Neutrophil (primary cell): ENCODE measurements around the gene UPB1.
"Not testable (repeated sequence)": the region's sequence is repeated elsewhere in the genome, so short reads cannot be mapped to it uniquely, and the experiment has no call there.

ENCODE experiments used
- H3K27ac ChIP-seq: fragments of 200-600 bp; sonication (generic); 2 replicates; pipeline ENCODE4 v1.5.1; 2016; ENCODE audit warnings: mild to moderate bottlenecking, moderate library complexity
- H3K27me3 ChIP-seq: fragments of 200-600 bp; sonication (generic); 2 replicates; pipeline ENCODE4 v1.6.0; 2016; ENCODE audit warnings: mild to moderate bottlenecking
- H3K36me3 ChIP-seq: fragments of 200-600 bp; sonication (generic); 2 replicates; pipeline ENCODE4 v1.5.1; 2017
- H3K4me1 ChIP-seq, 2 experiments: fragments of 200-600 bp in 1 of 2; sonication (generic) in 1 of 2; 1 replicate in 1 of 2; 2 replicates in 1 of 2; pipeline versions ENCODE4 v1.5.1 to v1.6.1; 2013 to 2016; ENCODE audit warnings: low read depth in 1 of 2, low read length in 1 of 2, mild to moderate bottlenecking in 1 of 2, moderate library complexity in 1 of 2; ENCODE audit not compliant: control insufficient read depth in 1 of 2, insufficient read depth in 1 of 2
- H3K4me3 ChIP-seq, 2 experiments: fragments of 200-600 bp in 1 of 2; sonication (generic) in 1 of 2; 1 replicate in 1 of 2; 2 replicates in 1 of 2; pipeline ENCODE4 v1.5.1; 2013 to 2016; ENCODE audit warnings: low read depth in 1 of 2, low read length in 1 of 2, mild to moderate bottlenecking in 1 of 2, moderate library complexity in 1 of 2
- H3K9me3 ChIP-seq: fragments of 200-600 bp; sonication (generic); 2 replicates; pipeline ENCODE4 v1.5.1; 2016
- CTCF ChIP-seq: fragments of 200-600 bp; sonication (generic); IDR thresholded peaks from 2 replicates; pipeline ENCODE4 v1.5.1; 2016; ENCODE audit warnings: antibody characterized with exemption

UPB1 gene

GRCh38 chr22:24550902-24551435 is 55.8 kb downstream of the UPB1 start:
- no peaks in the 10 kb centered on the region for H3K27me3 ChIP-seq
- TF ChIP-seq CTCF: no peak
- peaks cover 41 to 44% of the 10 kb centered on the region in 2 experiments for H3K4me1 ChIP-seq
- H3K27ac ChIP-seq: peak overlapping the region; percentile 81
- no peak overlapping the region for H3K4me3 ChIP-seq
- H3K9me3 ChIP-seq: no peaks in the 10 kb centered on the region
- peaks cover 47% of the 10 kb centered on the region for H3K36me3 ChIP-seq

- H3K27me3 ChIP-seq, H3K4me3 ChIP-seq, H3K9me3 ChIP-seq: not testable (repeated sequence)
- Histone ChIP-seq H3K4me1 (peaks cover 55 to 56% of the 10 kb centered on the region in 2 experiments), H3K27ac (peak overlapping the region; percentile 99), H3K36me3 (peaks cover 33% of the 10 kb centered on the region)
Observed at GRCh38 chr22:24552503-24553286, 57.6 kb downstream of the UPB1 start.

- Histone ChIP-seq H3K9me3 (no peaks in the 10 kb centered on the region), H3K36me3 (peaks cover 31% of the 10 kb centered on the region), H3K27ac (peak overlapping the region; percentile 99), H3K27me3 (no peaks in the 10 kb centered on the region), H3K4me3 (peak overlapping the region; percentile 93 to 98), H3K4me1 (peaks cover 55 to 56% of the 10 kb centered on the region in 2 experiments)
- no peak for TF ChIP-seq CTCF
Observed at GRCh38 chr22:24553597-24554312, 58.6 kb downstream of the UPB1 start.

GRCh38 chr22:24554313-24555164 is 59.4 kb downstream of the UPB1 start, which contains the start of gene GUCD1:
Gene GUCD1, minus strand, starts transcription at chr22:24555138. Its CDS starts 147 bp downstream, at chr22:24554991.
- Histone ChIP-seq H3K4me1 (peaks cover 55% of the 10 kb centered on the region in 2 experiments), H3K9me3 (no peaks in the 10 kb centered on the region), H3K27me3 (no peaks in the 10 kb centered on the region), H3K36me3 (peaks cover 32% of the 10 kb centered on the region), H3K27ac (peak within 1 kb of the TSS; percentile 99), H3K4me3 (peak within 1 kb of the TSS; percentile 93 to 98)
- TF ChIP-seq CTCF: no peak

GRCh38 chr22:24555165-24556039 is 60.3 kb downstream of the UPB1 start, which contains the start of gene SNRPD3:
Gene SNRPD3, plus strand, starts transcription at chr22:24555999. Its CDS starts 1,676 bp downstream, at chr22:24557675.
- H3K4me3 ChIP-seq: peak within 1 kb of the TSS; percentile 93 to 98
- peaks cover 26% of the 10 kb centered on the region for H3K36me3 ChIP-seq
- H3K27ac ChIP-seq: peak within 1 kb of the TSS; percentile 99
- no peaks in the 10 kb centered on the region for H3K9me3 ChIP-seq
- no peaks in the 10 kb centered on the region for H3K27me3 ChIP-seq
- peaks cover 46 to 47% of the 10 kb centered on the region in 2 experiments for H3K4me1 ChIP-seq
- TF ChIP-seq CTCF: peak; percentile 59
